ENCODE results near the gene IFNGR1. TPM values are rescaled to one million over a fixed set of nuclear protein-coding genes. Genes with fewer than 3 reads are reported as not detected.

Gene IFNGR1
- total RNA-seq, 1 donor from 2014 or later = 23.0 TPM

DNA sequence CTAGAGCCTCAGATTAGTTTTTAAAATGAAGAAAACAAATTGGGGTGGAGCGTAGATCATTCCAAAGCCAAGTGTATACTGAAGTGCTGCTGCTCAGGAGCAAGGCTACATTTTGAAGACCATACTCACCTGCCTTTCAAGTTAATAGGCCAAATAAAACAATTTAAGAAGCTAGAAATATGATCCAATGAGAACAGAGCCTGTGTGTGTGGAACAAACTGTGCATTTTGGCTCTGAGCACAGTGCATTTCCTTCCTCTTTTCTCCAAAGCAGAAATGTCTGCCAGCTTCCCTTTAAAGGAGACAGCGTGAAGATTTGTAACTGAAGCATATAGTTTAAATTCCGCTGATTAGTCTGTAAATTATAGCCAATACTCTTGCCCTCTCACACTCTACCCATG lies 3.2 kb upstream of the IFNGR1 start:
- Mint-ChIP-seq H3K4me1 (peaks cover 22% of the 10 kb centered on the region), H3K27ac (ENCODE audit: unreplicated experiment) (no peak overlapping the region), H3K4me3 (no peak overlapping the region), H3K36me3 (ENCODE audit: low read depth) (no peaks in the 10 kb centered on the region), H3K27me3 (ENCODE audit: low read depth) (peaks cover 2% of the 10 kb centered on the region), H3K9me3 (peaks cover 2% of the 10 kb centered on the region)
- TF ChIP-seq, protein P1, sequence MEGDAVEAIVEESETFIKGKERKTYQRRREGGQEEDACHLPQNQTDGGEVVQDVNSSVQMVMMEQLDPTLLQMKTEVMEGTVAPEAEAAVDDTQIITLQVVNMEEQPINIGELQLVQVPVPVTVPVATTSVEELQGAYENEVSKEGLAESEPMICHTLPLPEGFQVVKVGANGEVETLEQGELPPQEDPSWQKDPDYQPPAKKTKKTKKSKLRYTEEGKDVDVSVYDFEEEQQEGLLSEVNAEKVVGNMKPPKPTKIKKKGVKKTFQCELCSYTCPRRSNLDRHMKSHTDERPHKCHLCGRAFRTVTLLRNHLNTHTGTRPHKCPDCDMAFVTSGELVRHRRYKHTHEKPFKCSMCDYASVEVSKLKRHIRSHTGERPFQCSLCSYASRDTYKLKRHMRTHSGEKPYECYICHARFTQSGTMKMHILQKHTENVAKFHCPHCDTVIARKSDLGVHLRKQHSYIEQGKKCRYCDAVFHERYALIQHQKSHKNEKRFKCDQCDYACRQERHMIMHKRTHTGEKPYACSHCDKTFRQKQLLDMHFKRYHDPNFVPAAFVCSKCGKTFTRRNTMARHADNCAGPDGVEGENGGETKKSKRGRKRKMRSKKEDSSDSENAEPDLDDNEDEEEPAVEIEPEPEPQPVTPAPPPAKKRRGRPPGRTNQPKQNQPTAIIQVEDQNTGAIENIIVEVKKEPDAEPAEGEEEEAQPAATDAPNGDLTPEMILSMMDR (conservative IDR thresholded peaks at IDR 0.05) = no peak
- no peak for DNase-seq (ENCODE audit: low read depth, low spot score)

GRCh38 chr6:137219664-137220252 lies 573 bp upstream of the IFNGR1 start:
- peaks cover 26% of the 10 kb centered on the region for H3K4me1 Mint-ChIP-seq
- TF ChIP-seq, protein P1 (conservative IDR thresholded peaks at IDR 0.05) = no peak
- peak overlapping the region; percentile 97 for H3K4me3 Mint-ChIP-seq
- no peaks in the 10 kb centered on the region for H3K9me3 Mint-ChIP-seq
- no peak for DNase-seq (ENCODE audit: low read depth, low spot score)
- H3K27ac Mint-ChIP-seq (ENCODE audit: unreplicated experiment) = peak overlapping the region; percentile 58
- no peaks in the 10 kb centered on the region for H3K36me3 Mint-ChIP-seq (ENCODE audit: low read depth)
- peaks cover 2% of the 10 kb centered on the region for H3K27me3 Mint-ChIP-seq (ENCODE audit: low read depth)

GRCh38 chr6:137218473-137218916 lies 690 bp downstream of the IFNGR1 start:
- no peaks in the 10 kb centered on the region for H3K36me3 Mint-ChIP-seq (ENCODE audit: low read depth)
- H3K27me3 Mint-ChIP-seq (ENCODE audit: low read depth) = peaks cover 2% of the 10 kb centered on the region
- peak overlapping the region; percentile 75 for H3K27ac Mint-ChIP-seq (ENCODE audit: unreplicated experiment)
- H3K4me3 Mint-ChIP-seq = peak overlapping the region; percentile 97
- peaks cover 26% of the 10 kb centered on the region for H3K4me1 Mint-ChIP-seq
- TF ChIP-seq, protein P1 (conservative IDR thresholded peaks at IDR 0.05) = no peak
- H3K9me3 Mint-ChIP-seq = no peaks in the 10 kb centered on the region
- DNase-seq (ENCODE audit: low read depth, low spot score) = no peak

- TF ChIP-seq, protein P1 (conservative IDR thresholded peaks at IDR 0.05) = no peak
- DNase-seq (ENCODE audit: low read depth, low spot score) = no peak
- Mint-ChIP-seq H3K9me3 (no peaks in the 10 kb centered on the region), H3K4me3 (peak overlapping the region; percentile 97), H3K4me1 (peaks cover 26% of the 10 kb centered on the region), H3K36me3 (ENCODE audit: low read depth) (no peaks in the 10 kb centered on the region), H3K27ac (ENCODE audit: unreplicated experiment) (peak overlapping the region; percentile 75), H3K27me3 (ENCODE audit: low read depth) (peaks cover 2% of the 10 kb centered on the region)
Measured at GRCh38 chr6:137217801-137218472, 1.2 kb downstream of the IFNGR1 start.

DNA sequence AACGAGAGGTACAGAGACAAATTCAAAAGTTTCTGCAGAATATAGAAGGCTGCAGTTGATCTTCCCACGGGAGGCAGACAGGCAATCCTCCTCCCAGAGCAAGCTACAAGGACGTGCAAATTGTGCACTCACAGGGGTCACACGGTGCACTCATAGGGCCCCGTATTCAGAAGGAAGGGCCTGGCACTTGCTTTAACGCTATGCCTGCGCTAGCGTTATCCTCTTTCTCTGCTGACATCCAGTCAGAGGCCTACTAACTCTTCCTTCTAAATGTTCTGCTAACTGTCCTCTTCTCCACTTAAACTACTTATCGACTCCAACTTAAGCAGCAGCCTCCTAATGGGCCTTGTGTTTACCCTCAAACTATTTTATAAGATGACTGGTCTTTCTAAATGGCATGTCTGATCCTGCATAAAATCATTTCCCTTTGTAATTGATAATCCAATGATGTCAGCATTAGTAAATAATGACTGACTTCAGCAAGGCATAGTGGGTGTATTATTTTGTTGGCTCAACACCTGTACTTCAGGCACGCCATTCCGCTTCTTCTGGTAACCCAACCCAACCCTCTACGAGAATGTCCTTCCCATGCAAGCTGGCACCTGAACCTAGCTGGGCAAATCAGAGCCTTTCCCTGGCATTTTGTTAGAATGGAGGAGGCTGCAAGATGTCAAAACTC lies 2.2 kb downstream of the IFNGR1 start:
- no peak overlapping the region for H3K27ac Mint-ChIP-seq (ENCODE audit: unreplicated experiment)
- peak overlapping the region; percentile 54 for H3K4me3 Mint-ChIP-seq
- TF ChIP-seq, protein P1 (conservative IDR thresholded peaks at IDR 0.05) = no peak
- DNase-seq (ENCODE audit: low read depth, low spot score) = no peak
- H3K36me3 Mint-ChIP-seq (ENCODE audit: low read depth) = peaks cover 3% of the 10 kb centered on the region
- peaks cover 2% of the 10 kb centered on the region for H3K9me3 Mint-ChIP-seq
- H3K27me3 Mint-ChIP-seq (ENCODE audit: low read depth) = peaks cover 2% of the 10 kb centered on the region
- peaks cover 26% of the 10 kb centered on the region for H3K4me1 Mint-ChIP-seq

Data from neural crest cell (in vitro differentiated cells).